GM23338 (cell line): ENCODE measurements around the gene POU2F3. TPM values are rescaled to one million over a fixed set of nuclear protein-coding genes. Genes with fewer than 3 reads are reported as not detected.

ENCODE experiments used
- ATAC-seq: fragments of 200-7000 bp; cut with Tn5 transposase; 3 replicates; pipeline ENCODE4 v1.9.1; 2020
- DNase-seq: peaks from one replicate; pipeline ENCODE4 v3.0.0-alpha.2; 2015; ENCODE audit warnings: low spot score
- H2AFZ ChIP-seq: fragments of 200-600 bp; sonication (generic); 2 replicates; pipeline ENCODE4 v1.8.0; 2016; ENCODE audit warnings: antibody characterized with exemption, mild to moderate bottlenecking, moderate library complexity
- H3F3A ChIP-seq: fragments of 200-600 bp; sonication (generic); replicated peaks from 2 replicates; pipeline ENCODE4 v1.8.0; 2017; ENCODE audit warnings: antibody characterized with exemption, mixed run types, low read depth
- H3K27ac ChIP-seq: fragments of 200-600 bp; sonication (generic); 2 replicates; pipeline ENCODE4 v1.6.1; 2016; ENCODE audit warnings: low read depth
- H3K27me3 ChIP-seq: fragments of 200-600 bp; sonication (generic); 2 replicates; pipeline ENCODE4 v1.8.0; 2016; ENCODE audit warnings: mild to moderate bottlenecking, mixed run types, moderate library complexity; ENCODE audit not compliant: insufficient read depth
- H3K36me3 ChIP-seq: fragments of 200-600 bp; sonication (generic); 2 replicates; pipeline ENCODE4 v1.8.0; 2016; ENCODE audit warnings: mild to moderate bottlenecking; ENCODE audit not compliant: insufficient read depth
- H3K4me1 ChIP-seq: fragments of 200-600 bp; sonication (generic); 2 replicates; pipeline ENCODE4 v1.8.0; 2016; ENCODE audit warnings: mild to moderate bottlenecking, moderate library complexity; ENCODE audit not compliant: insufficient read depth
- H3K4me2 ChIP-seq: fragments of 200-600 bp; sonication (generic); 2 replicates; pipeline ENCODE4 v1.7.1; 2017; ENCODE audit warnings: mixed run types
- H3K4me3 ChIP-seq: fragments of 200-600 bp; sonication (generic); 2 replicates; pipeline ENCODE4 v1.6.1; 2016; ENCODE audit warnings: mixed run types
- H3K79me2 ChIP-seq: fragments of 200-600 bp; sonication (generic); replicated peaks from 2 replicates; pipeline ENCODE4 v1.8.0; 2017; ENCODE audit warnings: mild to moderate bottlenecking; ENCODE audit not compliant: insufficient read depth
- H3K9me2 ChIP-seq: fragments of 200-600 bp; sonication (generic); 2 replicates; pipeline ENCODE4 v1.8.0; 2017; ENCODE audit not compliant: insufficient read depth
- H4K20me1 ChIP-seq: fragments of 200-600 bp; sonication (generic); replicated peaks from 2 replicates; pipeline ENCODE4 v1.8.0; 2017; ENCODE audit warnings: mild to moderate bottlenecking; ENCODE audit not compliant: insufficient read depth
- H3K27ac Mint-ChIP-seq: 2 replicates; pipeline ENCODE4 v1.8.0; 2020; ENCODE audit warnings: inconsistent platforms, mild to moderate bottlenecking, moderate library complexity, mixed read lengths
- H3K27me3 Mint-ChIP-seq: 3 replicates; pipeline ENCODE4 v1.8.0; 2022; ENCODE audit warnings: low read depth, mild to moderate bottlenecking, moderate library complexity, mixed read lengths, inconsistent platforms; ENCODE audit not compliant: insufficient read depth, poor library complexity
- H3K36me3 Mint-ChIP-seq: 3 replicates; pipeline ENCODE4 v1.8.0; 2021; ENCODE audit warnings: low read depth, mild to moderate bottlenecking, inconsistent platforms, moderate library complexity, mixed read lengths
- H3K4me1 Mint-ChIP-seq: 3 replicates; pipeline ENCODE4 v1.8.0; 2020; ENCODE audit warnings: mild to moderate bottlenecking, inconsistent platforms, mixed read lengths
- H3K4me3 Mint-ChIP-seq: 3 replicates; pipeline ENCODE4 v1.8.0; 2021; ENCODE audit warnings: moderate library complexity, mild to moderate bottlenecking, inconsistent platforms, mixed read lengths
- H3K9me3 Mint-ChIP-seq: 3 replicates; pipeline ENCODE4 v1.8.0; 2020; ENCODE audit warnings: moderate library complexity, mild to moderate bottlenecking, inconsistent platforms, mixed read lengths
- CREB1 ChIP-seq: fragments of 250-450 bp; sonication (Bioruptor Pico); IDR thresholded peaks from 2 replicates; pipeline ENCODE4 v1.5.0; 2020; ENCODE audit warnings: low read depth, mild to moderate bottlenecking, moderate library complexity
- EZH2 ChIP-seq: fragments of 200-600 bp; sonication (generic); IDR thresholded peaks from one replicate; pipeline ENCODE4 v1.8.0; 2017; ENCODE audit warnings: antibody characterized with exemption, mild to moderate bottlenecking, low read depth; ENCODE audit not compliant: unreplicated experiment
- EZH2phosphoT487 ChIP-seq: fragments of 200-600 bp; sonication (generic); IDR thresholded peaks from one replicate; pipeline ENCODE4 v1.8.1; 2018; ENCODE audit warnings: antibody characterized with exemption; ENCODE audit not compliant: unreplicated experiment
- JUNB ChIP-seq: IDR thresholded peaks from one replicate; pipeline ENCODE4 v1.6.1; 2016; ENCODE audit warnings: antibody characterized with exemption; ENCODE audit not compliant: unreplicated experiment
- NANOG ChIP-seq: IDR thresholded peaks from 2 replicates; pipeline ENCODE4 v1.6.1; 2016; ENCODE audit warnings: antibody characterized with exemption, borderline replicate concordance
- POLR2AphosphoS5 ChIP-seq: IDR thresholded peaks from 2 replicates; pipeline ENCODE4 v1.6.1; 2016; ENCODE audit warnings: antibody characterized with exemption, low read depth
- STAT1 ChIP-seq: IDR thresholded peaks from one replicate; pipeline ENCODE4 v1.6.1; 2016; ENCODE audit warnings: antibody characterized with exemption; ENCODE audit not compliant: unreplicated experiment
- ZNF114 ChIP-seq: fragments of 250-450 bp; sonication (Bioruptor Pico); IDR thresholded peaks from 2 replicates; pipeline ENCODE4 v1.5.0; 2020; ENCODE audit warnings: mild to moderate bottlenecking, moderate library complexity
- ZNF331 ChIP-seq: fragments of 250-450 bp; sonication (Bioruptor Pico); IDR thresholded peaks from 2 replicates; pipeline ENCODE4 v1.5.0; 2020; ENCODE audit warnings: low read depth, mild to moderate bottlenecking, moderate library complexity
- ZNF462 ChIP-seq: fragments of 250-450 bp; sonication (Bioruptor Pico); IDR thresholded peaks from 2 replicates; pipeline ENCODE4 v1.5.0; 2020; ENCODE audit warnings: mild to moderate bottlenecking, moderate library complexity
- polyA plus RNA-seq: library from polyadenylated mRNA; unstranded; fragments of >200 nt; fragmentation: Nextera tagmentation; extraction: Ambion mirVana; gene quantifications from 2 replicates; pipeline ENCODE4 v1.2.1, GENCODE V29; 2016
- total RNA-seq: library from RNA; depleted of rRNA; stranded (reverse); fragments of >200 nt; shearing (Covaris generic); gene quantifications from 2 replicates; pipeline ENCODE4 v1.2.3, GENCODE V29; 2014
- TF ChIP-seq, protein P1 (sequence below): IDR thresholded peaks from one replicate; pipeline ENCODE4 v1.6.1; 2018; ENCODE audit warnings: antibody characterized with exemption; ENCODE audit not compliant: unreplicated experiment
- TF ChIP-seq, protein P2 (sequence below): IDR thresholded peaks from 2 replicates; pipeline ENCODE4 v1.6.1; 2016; ENCODE audit warnings: antibody characterized with exemption
- TF ChIP-seq, protein P3 (sequence below), 2 experiments: fragments of 200-600 bp in 1 of 2; sonication (generic) in 1 of 2; conservative IDR thresholded peaks; 2 replicates each; pipeline versions ENCODE4 v1.5.1 to v1.6.1; 2016 to 2017; ENCODE audit warnings: antibody characterized with exemption in 2 of 2, low read depth in 2 of 2, mild to moderate bottlenecking in 2 of 2, moderate library complexity in 1 of 2

The POU2F3 gene
- total and polyA plus RNA-seq, 2 experiments from 2014 or later: 0.45 to 0.79 TPM

GRCh38 chr11:120230433-120231071 lies 9.4 kb upstream of the POU2F3 start:
- H3K4me3 Mint-ChIP-seq: no peak overlapping the region
- H3K4me2 ChIP-seq: no peak overlapping the region
- DNase-seq (no peak), ATAC-seq (no peak)
- no peaks in the 10 kb centered on the region for H3K9me3 Mint-ChIP-seq
- no peak overlapping the region for H3K4me3 ChIP-seq
- peaks cover 17% of the 10 kb centered on the region for H3K4me1 Mint-ChIP-seq
- H4K20me1 ChIP-seq: no peaks in the 10 kb centered on the region
- H3K27me3 ChIP-seq: no peaks in the 10 kb centered on the region
- no peaks in the 10 kb centered on the region for H3K79me2 ChIP-seq
- no peaks in the 10 kb centered on the region for H3K9me2 ChIP-seq
- no peak overlapping the region for H3K27ac Mint-ChIP-seq
- H2AFZ ChIP-seq: no peak overlapping the region
- H3K36me3 Mint-ChIP-seq: no peaks in the 10 kb centered on the region
- H3K36me3 ChIP-seq: no peaks in the 10 kb centered on the region
- no peak overlapping the region for H3K27ac ChIP-seq
- TF ChIP-seq ZNF331 (no peak), STAT1 (no peak), NANOG (no peak), JUNB (no peak), EZH2phosphoT487 (no peak), ZNF462 (no peak), EZH2 (no peak), ZNF114 (CRISPR knock-in tag) (no peak), CREB1 (CRISPR knock-in tag) (no peak), POLR2AphosphoS5 (no peak)
- TF ChIP-seq, protein P1, sequence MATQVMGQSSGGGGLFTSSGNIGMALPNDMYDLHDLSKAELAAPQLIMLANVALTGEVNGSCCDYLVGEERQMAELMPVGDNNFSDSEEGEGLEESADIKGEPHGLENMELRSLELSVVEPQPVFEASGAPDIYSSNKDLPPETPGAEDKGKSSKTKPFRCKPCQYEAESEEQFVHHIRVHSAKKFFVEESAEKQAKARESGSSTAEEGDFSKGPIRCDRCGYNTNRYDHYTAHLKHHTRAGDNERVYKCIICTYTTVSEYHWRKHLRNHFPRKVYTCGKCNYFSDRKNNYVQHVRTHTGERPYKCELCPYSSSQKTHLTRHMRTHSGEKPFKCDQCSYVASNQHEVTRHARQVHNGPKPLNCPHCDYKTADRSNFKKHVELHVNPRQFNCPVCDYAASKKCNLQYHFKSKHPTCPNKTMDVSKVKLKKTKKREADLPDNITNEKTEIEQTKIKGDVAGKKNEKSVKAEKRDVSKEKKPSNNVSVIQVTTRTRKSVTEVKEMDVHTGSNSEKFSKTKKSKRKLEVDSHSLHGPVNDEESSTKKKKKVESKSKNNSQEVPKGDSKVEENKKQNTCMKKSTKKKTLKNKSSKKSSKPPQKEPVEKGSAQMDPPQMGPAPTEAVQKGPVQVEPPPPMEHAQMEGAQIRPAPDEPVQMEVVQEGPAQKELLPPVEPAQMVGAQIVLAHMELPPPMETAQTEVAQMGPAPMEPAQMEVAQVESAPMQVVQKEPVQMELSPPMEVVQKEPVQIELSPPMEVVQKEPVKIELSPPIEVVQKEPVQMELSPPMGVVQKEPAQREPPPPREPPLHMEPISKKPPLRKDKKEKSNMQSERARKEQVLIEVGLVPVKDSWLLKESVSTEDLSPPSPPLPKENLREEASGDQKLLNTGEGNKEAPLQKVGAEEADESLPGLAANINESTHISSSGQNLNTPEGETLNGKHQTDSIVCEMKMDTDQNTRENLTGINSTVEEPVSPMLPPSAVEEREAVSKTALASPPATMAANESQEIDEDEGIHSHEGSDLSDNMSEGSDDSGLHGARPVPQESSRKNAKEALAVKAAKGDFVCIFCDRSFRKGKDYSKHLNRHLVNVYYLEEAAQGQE: no peak
- TF ChIP-seq, protein P2, sequence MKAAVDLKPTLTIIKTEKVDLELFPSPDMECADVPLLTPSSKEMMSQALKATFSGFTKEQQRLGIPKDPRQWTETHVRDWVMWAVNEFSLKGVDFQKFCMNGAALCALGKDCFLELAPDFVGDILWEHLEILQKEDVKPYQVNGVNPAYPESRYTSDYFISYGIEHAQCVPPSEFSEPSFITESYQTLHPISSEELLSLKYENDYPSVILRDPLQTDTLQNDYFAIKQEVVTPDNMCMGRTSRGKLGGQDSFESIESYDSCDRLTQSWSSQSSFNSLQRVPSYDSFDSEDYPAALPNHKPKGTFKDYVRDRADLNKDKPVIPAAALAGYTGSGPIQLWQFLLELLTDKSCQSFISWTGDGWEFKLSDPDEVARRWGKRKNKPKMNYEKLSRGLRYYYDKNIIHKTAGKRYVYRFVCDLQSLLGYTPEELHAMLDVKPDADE: no peak
- TF ChIP-seq, protein P3, sequence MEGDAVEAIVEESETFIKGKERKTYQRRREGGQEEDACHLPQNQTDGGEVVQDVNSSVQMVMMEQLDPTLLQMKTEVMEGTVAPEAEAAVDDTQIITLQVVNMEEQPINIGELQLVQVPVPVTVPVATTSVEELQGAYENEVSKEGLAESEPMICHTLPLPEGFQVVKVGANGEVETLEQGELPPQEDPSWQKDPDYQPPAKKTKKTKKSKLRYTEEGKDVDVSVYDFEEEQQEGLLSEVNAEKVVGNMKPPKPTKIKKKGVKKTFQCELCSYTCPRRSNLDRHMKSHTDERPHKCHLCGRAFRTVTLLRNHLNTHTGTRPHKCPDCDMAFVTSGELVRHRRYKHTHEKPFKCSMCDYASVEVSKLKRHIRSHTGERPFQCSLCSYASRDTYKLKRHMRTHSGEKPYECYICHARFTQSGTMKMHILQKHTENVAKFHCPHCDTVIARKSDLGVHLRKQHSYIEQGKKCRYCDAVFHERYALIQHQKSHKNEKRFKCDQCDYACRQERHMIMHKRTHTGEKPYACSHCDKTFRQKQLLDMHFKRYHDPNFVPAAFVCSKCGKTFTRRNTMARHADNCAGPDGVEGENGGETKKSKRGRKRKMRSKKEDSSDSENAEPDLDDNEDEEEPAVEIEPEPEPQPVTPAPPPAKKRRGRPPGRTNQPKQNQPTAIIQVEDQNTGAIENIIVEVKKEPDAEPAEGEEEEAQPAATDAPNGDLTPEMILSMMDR (conservative IDR thresholded peaks at IDR 0.05; ENCODE audit: low read depth in 2 of 2): no peak
- H3K4me1 ChIP-seq: no peaks in the 10 kb centered on the region
- no peaks in the 10 kb centered on the region for H3F3A ChIP-seq
- peaks cover 6% of the 10 kb centered on the region for H3K27me3 Mint-ChIP-seq
